DND-41 (cell line): ENCODE data around the gene VANGL1.

ENCODE experiments used
- ATAC-seq: fragments of 200-7000 bp; cut with Tn5 transposase; 3 replicates; pipeline ENCODE4 v1.9.1; 2021; ENCODE audit warnings: low read depth; ENCODE audit not compliant: insufficient read depth
- DNase-seq: peaks from one replicate; pipeline ENCODE4 v3.0.0-alpha.2; 2020
- H2AFZ ChIP-seq: 2 replicates; pipeline ENCODE4 v1.6.0; 2012; ENCODE audit warnings: low read depth, low read length
- H3K27ac ChIP-seq: 2 replicates; pipeline ENCODE4 v1.5.1; 2012; ENCODE audit warnings: low read length, inconsistent platforms
- H3K27me3 ChIP-seq: fragments of 200-600 bp; sonication (generic); 2 replicates; pipeline ENCODE4 v1.6.0; 2012; ENCODE audit warnings: low read length, mild to moderate bottlenecking, inconsistent platforms; ENCODE audit not compliant: insufficient read depth, poor library complexity
- H3K36me3 ChIP-seq: 2 replicates; pipeline ENCODE4 v1.5.1; 2012; ENCODE audit warnings: low read length, inconsistent platforms; ENCODE audit not compliant: insufficient read depth
- H3K4me1 ChIP-seq: 2 replicates; pipeline ENCODE4 v1.5.1; 2012; ENCODE audit warnings: mild to moderate bottlenecking, low read length; ENCODE audit not compliant: insufficient read depth
- H3K4me2 ChIP-seq: 2 replicates; pipeline ENCODE4 v1.6.0; 2012; ENCODE audit warnings: mild to moderate bottlenecking, moderate library complexity, low read length, inconsistent platforms; ENCODE audit not compliant: insufficient read depth
- H3K4me3 ChIP-seq, 2 experiments: fragments of 200-600 bp in 1 of 2; shearing (Covaris generic) in 1 of 2; 2 replicates each; pipeline ENCODE4 v1.5.1; 2012 to 2016; ENCODE audit warnings: inconsistent platforms in 2 of 2, low read length in 2 of 2, mild to moderate bottlenecking in 2 of 2, low read depth in 1 of 2, moderate library complexity in 1 of 2
- H3K79me2 ChIP-seq: 2 replicates; pipeline ENCODE4 v1.6.0; 2012; ENCODE audit warnings: low read length, inconsistent platforms; ENCODE audit not compliant: insufficient read depth
- H3K9ac ChIP-seq: 2 replicates; pipeline ENCODE4 v1.6.0; 2012; ENCODE audit warnings: low read depth, mild to moderate bottlenecking, inconsistent platforms, low read length, moderate library complexity
- H3K9me3 ChIP-seq: 2 replicates; pipeline ENCODE4 v1.5.1; 2012; ENCODE audit warnings: low read length, moderate library complexity, mild to moderate bottlenecking, inconsistent platforms; ENCODE audit not compliant: insufficient read depth, severe bottlenecking
- H4K20me1 ChIP-seq: 2 replicates; pipeline ENCODE4 v1.6.0; 2012; ENCODE audit warnings: low read length; ENCODE audit not compliant: insufficient read depth
- EZH2 ChIP-seq: IDR thresholded peaks from 3 replicates; pipeline ENCODE4 v1.6.1; 2012; ENCODE audit warnings: borderline replicate concordance, low read depth, mild to moderate bottlenecking, moderate library complexity, low read length, inconsistent platforms; ENCODE audit not compliant: severe bottlenecking
- TF ChIP-seq, protein P1 (sequence below): IDR thresholded peaks from 2 replicates; pipeline ENCODE4 v1.5.1; 2012; ENCODE audit warnings: borderline replicate concordance, low read length, moderate library complexity, mild to moderate bottlenecking; ENCODE audit not compliant: poor library complexity, severe bottlenecking; ENCODE audit errors: extremely low read depth

Gene VANGL1

GRCh38 chr1:115660151-115660550 lies 18.4 kb downstream of the VANGL1 start:
- no peak overlapping the region for H3K4me3 ChIP-seq
- DNase-seq (no peak), ATAC-seq (no peak)
- no peak overlapping the region for H3K4me2 ChIP-seq
- H4K20me1 ChIP-seq, result peaks cover 9% of the 10 kb centered on the region; the same call in 1 of the 2 replicates
- no peaks in the 10 kb centered on the region for H3K27me3 ChIP-seq
- H3K79me2 ChIP-seq, result peaks cover 28% of the 10 kb centered on the region
- H3K27ac ChIP-seq, result no peak overlapping the region
- H3K9ac ChIP-seq, result no peak overlapping the region
- H3K4me1 ChIP-seq, result peaks cover 20% of the 10 kb centered on the region
- H3K9me3 ChIP-seq, result no peaks in the 10 kb centered on the region
- no peak overlapping the region for H2AFZ ChIP-seq
- peaks cover 80% of the 10 kb centered on the region for H3K36me3 ChIP-seq
- TF ChIP-seq, protein P1, sequence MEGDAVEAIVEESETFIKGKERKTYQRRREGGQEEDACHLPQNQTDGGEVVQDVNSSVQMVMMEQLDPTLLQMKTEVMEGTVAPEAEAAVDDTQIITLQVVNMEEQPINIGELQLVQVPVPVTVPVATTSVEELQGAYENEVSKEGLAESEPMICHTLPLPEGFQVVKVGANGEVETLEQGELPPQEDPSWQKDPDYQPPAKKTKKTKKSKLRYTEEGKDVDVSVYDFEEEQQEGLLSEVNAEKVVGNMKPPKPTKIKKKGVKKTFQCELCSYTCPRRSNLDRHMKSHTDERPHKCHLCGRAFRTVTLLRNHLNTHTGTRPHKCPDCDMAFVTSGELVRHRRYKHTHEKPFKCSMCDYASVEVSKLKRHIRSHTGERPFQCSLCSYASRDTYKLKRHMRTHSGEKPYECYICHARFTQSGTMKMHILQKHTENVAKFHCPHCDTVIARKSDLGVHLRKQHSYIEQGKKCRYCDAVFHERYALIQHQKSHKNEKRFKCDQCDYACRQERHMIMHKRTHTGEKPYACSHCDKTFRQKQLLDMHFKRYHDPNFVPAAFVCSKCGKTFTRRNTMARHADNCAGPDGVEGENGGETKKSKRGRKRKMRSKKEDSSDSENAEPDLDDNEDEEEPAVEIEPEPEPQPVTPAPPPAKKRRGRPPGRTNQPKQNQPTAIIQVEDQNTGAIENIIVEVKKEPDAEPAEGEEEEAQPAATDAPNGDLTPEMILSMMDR, result no peak
- no peak for TF ChIP-seq EZH2

GRCh38 chr1:115661157-115661556 lies 19.4 kb downstream of the VANGL1 start:
- H3K4me2 ChIP-seq, result no peak overlapping the region
- peaks cover 27% of the 10 kb centered on the region for H3K79me2 ChIP-seq
- no peak overlapping the region for H3K27ac ChIP-seq
- H3K4me1 ChIP-seq, result peaks cover 16% of the 10 kb centered on the region
- peaks cover 80% of the 10 kb centered on the region for H3K36me3 ChIP-seq
- H2AFZ ChIP-seq, result no peak overlapping the region
- no peak for TF ChIP-seq EZH2
- TF ChIP-seq, protein P1, result no peak
- H3K4me3 ChIP-seq, result no peak overlapping the region
- H3K27me3 ChIP-seq, result no peaks in the 10 kb centered on the region
- ATAC-seq (no peak), DNase-seq (no peak)
- H3K9ac ChIP-seq, result no peak overlapping the region
- no peaks in the 10 kb centered on the region for H3K9me3 ChIP-seq
- peaks cover 9% of the 10 kb centered on the region; the same call in 1 of the 2 replicates for H4K20me1 ChIP-seq

- Histone ChIP-seq H3K9ac (no peak overlapping the region), H3K79me2 (peaks cover 17% of the 10 kb centered on the region), H3K27ac (no peak overlapping the region), H2AFZ (no peak overlapping the region), H3K4me1 (peaks cover 51% of the 10 kb centered on the region), H3K27me3 (no peaks in the 10 kb centered on the region), H3K4me3 (no peak overlapping the region), H3K4me2 (no peak overlapping the region), H3K36me3 (peaks cover 61% of the 10 kb centered on the region), H3K9me3 (no peaks in the 10 kb centered on the region), H4K20me1 (no peaks in the 10 kb centered on the region)
- DNase-seq, result no peak
- ATAC-seq, result no peak
- no peak for TF ChIP-seq EZH2
- TF ChIP-seq, protein P1, result no peak
Measured at GRCh38 chr1:115665319-115666096, 23.7 kb downstream of the VANGL1 start.
